Measurements from ENCODE around the gene IGFL1.
"Not testable (repeated sequence)": the region's sequence is repeated elsewhere in the genome, so short reads cannot be mapped to it uniquely, and the experiment has no call there.

The IGFL1 gene

DNA sequence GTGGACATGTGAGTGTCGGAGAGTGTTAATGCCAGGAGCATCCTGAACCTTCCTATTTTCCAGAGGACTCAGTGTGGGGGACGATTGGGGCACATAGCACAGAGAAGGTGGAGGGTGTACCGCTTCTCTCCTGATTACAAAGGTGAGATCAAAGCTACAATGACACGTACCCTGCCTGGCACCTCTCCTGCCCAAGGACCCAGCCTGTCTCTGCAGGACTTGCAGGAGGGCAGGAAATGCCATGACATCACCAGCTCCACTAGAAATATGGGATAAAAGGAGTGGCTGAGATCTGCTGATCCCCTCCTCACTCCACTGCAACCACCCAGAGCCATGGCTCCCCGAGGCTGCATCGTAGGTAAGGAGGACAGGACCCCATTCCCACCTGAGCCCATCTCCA lies at the start of gene IGFL1:
Gene IGFL1 (plus strand): TSS at position 301 of the 400 bp plus-strand sequence. CDS start 33 bp downstream, at position 334.
- DNase-seq: no peak

DNA sequence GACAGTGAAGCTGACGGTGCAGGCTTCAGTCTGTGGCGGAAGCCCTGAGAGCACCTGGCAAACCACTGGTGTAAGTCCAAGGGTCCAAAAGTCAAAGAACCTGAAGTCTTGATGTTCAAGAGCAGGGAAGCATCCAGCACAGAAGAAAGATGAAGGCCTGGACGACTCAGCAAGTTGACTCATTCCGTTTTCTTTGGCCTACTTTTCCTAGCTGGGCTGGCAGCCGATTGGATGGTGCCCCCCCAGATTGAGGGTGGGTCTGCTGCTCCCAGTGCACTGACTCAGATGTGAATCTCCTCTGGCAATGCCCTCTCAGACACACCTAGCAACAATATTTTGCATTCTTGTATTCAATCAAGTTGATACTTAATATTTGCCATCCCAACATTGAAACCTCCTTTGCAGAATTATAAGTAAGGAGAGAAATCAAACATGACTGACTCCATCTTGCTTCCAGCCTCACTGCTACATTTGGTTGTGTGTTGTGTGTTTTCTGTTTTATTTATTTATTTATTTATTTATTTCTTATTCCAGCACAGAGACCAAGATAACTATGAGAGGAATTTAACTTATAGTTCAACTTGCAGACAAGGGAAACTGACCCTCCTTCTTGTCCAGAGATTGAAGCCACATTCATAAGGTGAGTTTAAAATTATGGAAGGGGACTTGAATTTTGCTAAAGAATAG lies 48.7 kb upstream of the IGFL1 start:
- DNase-seq: no peak

DNA sequence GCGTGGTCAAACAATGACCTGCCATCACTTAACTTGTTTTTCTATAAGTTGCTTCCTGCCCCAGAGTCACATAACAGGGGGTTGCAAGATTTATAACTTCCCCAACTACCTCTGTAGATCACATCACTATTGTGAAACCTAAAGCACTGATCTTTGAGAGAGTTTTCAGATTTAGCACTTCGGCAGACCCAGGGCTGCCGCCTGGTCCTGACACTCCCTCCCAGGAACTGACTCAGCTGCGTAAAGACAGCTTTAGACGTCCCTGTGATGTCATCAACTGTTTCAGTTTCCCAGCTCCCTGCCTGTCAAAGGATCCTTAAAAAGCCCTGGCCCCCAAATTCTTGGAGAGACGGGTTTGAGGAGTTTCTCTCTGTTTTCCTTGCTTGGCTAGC lies 48.2 kb upstream of the IGFL1 start:
- DNase-seq: peak in 1 of 2 donors; percentile 38

DNA sequence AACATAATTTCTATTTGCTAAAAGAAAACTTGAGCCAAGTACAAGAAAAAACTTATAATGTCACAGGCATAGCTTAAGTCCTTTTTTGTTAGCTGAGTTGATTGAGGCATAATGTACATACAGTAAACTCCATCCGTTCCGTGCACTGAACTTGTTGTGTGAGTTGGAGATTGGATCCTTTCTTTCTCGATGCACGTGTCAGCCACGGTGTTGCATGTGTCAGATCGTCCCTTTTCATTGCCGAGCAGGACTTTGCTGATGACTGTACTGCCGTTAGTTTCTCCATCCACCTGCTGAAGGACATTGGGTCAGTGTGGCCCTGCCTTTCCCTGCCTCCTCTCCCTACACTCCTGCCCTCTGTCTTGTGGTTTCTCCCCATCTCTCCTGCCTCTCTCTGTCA lies 47.1 kb upstream of the IGFL1 start:
- DNase-seq: no peak

DNA sequence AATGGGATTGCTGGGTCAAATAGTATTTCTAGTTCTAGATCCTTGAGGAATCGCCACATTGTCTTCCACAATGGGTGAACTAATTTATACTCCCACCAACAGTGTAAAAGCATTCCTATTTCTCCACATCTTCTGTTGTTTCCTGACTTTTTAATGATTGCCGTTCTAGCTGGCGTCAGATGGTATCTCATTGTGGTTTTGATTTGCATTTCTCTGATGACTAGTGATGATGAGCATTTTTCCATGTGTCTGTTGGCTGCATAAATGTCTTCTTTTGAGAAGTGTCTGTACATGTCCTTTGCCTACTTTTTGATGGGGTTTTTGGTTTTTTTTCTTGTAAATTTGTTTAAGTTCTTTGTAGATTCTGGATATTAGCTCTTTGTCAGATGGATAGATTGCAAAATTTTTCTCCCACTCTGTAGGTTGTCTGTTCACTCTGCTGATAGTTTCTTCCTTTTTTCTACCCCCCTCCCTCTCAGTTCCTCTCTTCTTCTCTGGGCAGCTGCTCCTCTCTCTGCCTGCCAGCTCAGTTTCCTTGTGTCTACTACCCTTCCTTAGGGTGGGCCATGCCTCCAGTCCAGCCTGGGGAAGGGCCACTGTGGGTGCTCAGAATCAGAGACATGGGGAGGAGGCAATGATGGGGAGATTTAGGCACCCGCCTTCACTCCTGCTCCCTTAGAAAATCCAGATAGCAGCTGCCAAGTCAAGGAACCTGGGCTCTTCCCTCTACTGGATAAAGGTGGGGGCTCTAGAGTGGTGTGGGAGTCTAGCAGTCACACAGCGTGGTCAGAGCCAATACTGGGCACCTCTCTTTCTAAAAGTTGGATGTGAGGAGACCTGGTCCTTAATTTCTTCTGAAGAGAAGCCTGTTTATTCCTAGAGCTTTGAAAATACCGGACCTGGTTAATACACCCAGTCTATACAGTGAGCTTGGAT lies 44.5 kb upstream of the IGFL1 start:
- DNase-seq: not testable (repeated sequence)

DNA sequence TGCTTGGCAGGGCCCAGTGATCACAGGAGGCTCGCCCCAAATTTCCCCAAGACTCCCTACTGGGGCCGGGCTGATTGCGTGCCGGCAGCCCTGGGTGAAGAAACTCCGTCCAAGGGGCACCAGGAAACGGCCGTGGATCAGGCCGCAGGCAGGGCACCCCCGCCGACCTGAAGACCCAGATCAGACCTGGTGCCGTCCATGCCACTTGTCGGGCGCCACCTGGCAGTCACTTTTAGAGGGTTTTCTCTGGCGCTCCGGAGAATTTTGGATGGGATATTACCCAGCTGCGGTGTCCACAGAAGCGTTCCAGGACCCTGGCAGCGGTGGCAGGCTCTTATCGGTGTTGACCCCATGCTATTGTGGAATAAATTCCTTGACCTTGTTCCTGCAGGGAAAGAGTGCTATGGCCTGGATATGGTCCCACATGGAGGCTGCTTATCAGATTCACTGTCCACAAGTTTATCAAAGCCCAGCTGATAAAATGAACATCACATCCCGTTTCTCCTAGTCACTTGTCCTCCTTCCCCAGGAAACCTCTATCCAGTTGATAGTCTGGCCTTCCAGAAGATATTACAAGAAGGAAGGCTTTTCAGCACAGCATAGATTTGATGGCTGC lies 43.3 kb upstream of the IGFL1 start:
- no peak for DNase-seq

DNA sequence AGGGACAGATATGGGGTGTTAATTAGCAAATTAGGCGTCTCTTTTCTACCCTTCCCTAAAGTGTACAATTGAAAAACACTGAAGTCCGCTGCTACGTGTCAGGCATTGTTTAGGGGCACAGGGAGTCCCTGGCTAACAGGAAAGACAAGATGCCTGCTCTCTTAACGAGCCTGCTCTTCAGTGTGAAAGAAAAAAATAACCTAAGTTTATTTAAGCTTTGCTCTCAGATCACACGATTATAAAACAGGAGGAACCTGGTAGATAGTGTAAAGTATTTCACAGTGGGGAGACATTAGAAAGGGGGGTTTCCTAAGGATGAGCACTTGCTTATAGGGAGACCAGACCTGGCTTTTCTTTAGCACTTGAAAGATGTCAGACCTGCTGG lies 42.8 kb upstream of the IGFL1 start:
- no peak for DNase-seq

DNA sequence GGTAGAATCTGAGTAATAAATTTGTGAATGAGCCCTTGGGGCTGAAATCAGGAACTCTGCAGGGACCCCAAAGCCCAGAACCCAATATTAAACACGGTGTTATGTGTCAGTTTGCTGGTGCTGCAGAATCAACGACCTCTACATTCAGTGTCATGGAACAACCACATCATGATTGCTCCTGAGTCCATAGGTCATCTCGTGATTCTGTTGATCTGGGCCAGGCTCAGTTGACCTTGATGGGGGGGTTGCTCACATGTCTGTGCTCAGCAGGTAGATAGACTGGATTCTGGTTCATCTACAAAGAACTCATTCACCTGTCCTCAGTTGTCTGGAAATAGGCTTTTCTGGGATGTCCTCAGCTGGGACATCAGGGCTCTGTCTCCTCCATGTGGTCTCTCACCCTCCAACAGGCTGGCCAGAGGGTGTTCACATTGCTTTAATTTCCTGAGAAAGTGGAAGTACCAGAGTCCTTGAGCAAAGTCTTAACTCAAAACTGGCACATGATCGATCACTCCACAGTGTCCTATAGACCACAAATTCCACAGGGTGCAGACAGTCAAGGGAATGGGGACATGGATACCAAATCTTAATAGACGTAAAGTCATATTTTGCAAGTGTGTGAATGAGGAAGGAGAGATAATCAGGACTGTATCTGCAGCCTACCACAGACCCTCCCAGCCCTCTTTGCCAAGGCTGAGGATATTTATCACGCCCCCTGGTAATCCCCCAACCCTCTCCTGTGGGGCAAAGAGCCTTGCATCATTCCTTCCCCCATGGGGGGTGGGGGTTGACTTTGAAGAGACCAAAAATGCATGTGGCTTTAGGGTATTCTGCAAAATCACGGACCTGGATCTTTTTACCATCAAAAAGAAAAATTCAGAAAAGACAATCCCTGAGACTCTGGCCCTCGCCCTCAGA lies 39.3 kb upstream of the IGFL1 start:
- no peak for DNase-seq

DNA sequence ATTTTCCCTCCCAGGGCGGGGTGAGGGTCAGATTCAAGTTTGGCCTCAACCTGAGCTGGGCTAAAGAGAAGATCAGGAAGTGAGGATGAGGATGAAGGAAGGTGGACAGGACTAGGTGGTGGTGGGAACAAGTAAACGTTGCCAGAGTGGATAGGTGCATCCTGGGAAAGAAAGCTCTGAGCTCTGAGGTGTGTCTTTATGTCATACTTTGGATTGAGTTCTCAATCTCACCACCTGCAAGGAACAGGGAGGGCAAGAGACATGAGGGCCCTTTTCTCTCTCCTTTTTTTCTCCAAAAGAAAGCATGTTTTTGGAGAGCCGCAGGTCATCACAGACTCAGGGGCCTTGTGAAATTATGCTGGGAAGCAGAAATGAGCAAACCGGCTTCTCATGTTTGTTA lies 38.2 kb upstream of the IGFL1 start:
- DNase-seq: no peak

DNA sequence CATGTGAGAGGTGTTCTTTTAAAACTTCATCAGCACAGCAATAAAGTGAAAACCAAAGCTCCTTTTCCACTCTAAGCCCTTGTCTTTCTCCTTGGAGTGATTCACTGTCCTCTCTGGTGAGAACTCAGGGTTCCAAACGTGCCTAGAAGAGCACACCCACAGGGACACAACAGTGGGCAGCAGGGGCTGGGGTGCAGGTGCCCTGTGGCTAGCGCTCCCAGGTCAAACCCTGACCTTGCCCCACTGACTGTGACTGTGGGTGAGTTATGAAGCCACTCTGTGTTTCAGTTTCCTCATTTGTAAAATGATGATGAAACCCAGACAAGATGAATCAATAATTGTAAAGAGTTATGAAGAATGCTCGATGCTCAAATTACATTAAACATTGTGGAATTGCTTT lies 37.6 kb upstream of the IGFL1 start:
- DNase-seq: no peak

DNA sequence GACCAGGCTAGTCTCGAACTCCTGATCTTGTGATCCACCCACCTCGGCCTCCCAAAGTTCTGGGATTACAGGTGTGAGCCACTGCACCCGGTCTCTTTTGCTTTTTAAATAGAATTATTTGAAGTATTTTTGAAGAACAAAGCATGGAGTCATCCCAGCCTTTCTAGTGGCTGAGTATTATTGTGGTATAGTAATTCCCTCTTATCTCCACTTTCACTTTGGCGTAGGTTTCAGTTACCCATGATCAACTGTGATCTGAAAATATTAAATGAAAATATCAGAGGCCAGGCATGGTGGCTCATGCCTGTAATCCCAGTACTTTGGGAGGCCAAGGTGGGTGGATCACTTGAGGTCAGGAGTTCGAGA lies 36.9 kb upstream of the IGFL1 start:
- DNase-seq: not testable (repeated sequence)

DNA sequence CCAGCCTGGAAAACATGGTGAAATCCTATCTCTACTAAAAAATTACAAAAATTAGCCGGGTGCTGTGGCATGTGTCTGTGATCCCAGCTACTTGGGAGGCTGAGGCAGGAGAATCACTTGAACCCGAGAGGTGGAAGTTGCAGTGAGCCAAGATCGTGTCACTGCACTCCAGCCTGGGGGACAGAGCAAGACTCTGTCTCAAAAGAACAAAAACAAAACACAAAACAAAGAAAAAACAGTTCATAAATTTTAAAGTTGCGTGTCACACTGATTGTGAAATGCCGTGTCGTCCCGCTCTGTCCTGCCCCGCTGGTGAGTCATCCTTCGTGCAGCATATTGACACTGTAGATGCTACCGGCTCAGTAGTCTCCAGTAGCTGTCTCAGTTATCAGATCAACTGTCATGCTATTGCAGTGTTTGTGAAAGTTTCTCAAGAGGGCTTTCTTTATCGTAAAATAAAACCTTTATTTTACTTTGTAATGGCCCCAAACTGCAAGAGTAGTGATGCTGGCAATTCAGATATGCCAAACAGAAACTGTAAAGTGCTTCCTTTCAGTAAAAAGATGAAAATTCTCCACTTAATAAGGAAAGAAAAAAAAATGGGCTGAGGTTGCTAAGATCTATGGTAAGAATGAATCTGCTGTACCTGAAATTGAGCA lies 36.4 kb upstream of the IGFL1 start:
- peak in 1 of 2 donors; percentile 65 for DNase-seq

DNA sequence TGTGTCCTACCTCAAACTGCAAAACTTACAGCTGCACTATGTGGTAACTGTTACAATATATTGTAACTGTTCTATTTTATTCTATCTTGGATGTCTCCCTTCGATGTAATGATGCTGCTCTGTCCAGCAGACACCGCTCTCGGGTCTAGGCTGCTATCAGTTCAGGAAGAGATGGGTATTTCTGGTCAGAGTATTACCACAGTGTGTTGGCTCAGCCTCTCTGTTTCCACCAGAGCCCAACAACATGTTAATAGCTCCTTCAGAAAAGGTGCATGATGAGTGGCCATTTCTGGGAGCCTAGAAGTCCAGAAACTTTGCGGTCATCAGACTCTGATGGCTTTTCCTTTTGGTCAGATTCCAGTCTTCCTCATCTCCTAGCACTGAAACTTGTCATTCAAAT lies 35.9 kb upstream of the IGFL1 start:
- no peak for DNase-seq

DNA sequence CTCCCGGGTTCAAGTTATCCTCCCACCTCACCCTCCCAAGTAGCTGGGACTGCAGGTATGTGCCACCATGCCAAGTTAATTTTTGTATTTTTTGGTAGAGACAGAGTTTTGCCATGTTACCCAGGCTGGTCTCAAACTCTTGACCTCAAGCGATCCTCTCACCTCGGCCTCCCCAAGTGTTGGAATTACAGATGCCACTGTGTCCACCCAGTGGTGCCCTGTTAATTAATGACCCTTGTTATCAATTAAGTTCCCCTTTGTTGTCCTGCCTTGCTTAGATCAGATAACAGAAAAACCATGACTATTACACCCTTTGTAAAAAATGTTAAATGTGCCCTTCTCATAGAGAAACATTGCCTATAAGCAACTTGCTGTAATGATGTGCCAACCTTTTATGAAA lies 34.4 kb upstream of the IGFL1 start:
- DNase-seq: no peak

DNA sequence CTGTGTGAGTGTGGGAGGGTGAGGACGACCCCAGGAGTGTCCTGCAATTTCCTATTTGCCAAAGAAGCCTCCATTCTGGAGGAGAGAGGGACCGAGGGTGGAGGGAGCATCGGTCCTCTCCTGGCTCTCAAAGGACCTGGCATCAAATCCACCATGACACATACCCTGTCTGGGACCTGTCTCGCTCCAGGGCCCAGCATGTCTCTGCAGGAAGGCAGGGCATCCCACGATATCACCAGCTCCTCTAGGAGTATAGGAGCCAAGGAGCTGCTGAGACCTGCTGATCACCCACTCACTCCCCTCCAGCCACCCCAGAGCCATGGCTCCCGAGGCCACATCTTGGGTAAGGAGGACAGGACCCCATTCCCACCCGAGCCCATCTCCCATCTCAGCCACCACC lies 33.6 kb upstream of the IGFL1 start:
- not testable (repeated sequence) for DNase-seq

DNA sequence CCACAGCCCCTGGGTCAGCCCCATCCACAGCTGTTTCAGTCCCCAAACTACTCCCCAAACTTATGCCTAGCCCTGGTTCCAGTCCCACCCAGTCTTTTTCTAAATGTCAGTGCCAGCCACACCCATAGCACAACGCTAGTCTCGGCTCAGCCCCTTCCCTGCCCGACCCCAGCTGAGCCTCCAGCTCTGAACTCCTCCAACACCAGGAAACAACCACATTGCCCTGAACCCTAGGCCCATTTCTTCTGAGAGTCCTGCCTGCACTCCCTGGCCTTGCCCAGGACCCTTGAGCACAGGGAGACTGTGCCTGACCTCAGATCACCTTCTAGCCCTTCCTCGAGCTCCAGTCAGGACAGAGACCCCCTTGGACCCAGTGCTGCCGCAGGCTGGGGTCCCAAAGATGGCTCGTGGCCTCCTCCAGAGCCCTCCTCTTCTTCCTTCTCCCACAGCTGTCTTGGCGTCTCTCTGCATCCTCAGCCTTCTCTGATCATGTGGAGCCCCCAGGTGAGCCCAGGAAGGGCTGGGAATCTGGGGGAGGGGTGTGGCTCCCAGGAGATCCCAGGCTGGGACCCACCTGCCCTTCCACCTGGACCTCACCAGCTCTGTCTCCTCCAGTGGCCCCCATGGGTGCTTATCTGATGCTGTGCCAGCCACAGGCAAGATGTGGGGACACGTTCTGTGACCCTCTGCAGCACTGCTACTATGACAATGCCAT lies 33.0 kb upstream of the IGFL1 start:
- no peak for DNase-seq

DNA sequence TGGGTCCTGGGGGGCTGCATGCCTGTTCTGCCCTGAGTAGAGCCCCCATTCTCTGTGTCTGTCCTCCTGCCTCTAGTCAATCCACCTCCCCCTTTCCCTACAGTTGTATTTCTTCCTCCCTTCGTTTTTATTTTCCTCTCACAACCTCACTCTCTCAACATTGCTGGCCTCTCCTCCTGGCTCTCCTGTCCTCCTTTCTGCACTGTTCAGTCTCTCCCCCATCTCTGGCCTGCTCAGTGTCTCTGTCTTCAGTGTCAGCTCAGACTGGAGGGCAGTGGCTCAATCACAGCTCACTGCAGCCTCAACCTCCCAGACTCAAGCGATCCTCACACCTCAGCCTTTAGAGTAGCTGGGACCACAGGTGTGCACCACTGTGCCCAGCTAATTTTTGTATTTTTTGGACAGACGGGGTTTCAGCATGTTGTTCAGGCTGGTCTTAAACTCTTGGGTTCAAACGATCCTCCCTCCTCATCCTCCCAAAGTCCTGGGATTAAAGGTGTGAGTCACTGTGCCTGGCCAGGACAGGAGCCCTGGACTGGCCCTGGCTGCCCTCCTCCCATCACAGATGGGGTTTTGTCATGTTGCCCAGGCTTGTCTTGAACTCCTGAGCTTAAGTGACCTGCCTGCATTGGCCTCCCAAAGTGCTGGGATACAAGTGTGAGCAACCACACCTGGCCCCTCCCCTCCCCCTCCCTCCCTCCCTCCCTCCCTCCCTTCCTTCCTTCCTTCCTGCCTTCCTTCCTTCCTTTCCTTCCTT lies 32.0 kb upstream of the IGFL1 start:
- DNase-seq: no peak

DNA sequence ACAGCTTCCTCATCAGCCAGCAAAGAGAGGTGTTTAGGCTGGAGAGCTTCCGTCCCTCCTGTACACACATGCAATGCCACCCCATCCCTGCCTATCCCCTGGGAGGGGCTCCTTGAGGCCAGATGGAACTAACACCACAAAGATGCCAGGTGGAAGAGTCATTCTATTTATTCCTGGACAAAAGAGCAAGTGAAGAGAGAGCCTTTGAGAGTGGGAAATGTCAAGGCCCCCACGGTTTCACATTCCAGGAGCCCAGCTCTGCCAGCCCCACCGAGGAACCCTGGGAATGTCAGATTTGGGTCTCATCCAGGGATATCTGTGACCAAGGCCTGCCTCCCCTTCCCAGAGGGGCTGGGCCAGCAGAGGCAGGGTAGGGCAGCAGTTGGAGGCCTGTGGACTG lies 30.8 kb upstream of the IGFL1 start:
- no peak for DNase-seq

DNA sequence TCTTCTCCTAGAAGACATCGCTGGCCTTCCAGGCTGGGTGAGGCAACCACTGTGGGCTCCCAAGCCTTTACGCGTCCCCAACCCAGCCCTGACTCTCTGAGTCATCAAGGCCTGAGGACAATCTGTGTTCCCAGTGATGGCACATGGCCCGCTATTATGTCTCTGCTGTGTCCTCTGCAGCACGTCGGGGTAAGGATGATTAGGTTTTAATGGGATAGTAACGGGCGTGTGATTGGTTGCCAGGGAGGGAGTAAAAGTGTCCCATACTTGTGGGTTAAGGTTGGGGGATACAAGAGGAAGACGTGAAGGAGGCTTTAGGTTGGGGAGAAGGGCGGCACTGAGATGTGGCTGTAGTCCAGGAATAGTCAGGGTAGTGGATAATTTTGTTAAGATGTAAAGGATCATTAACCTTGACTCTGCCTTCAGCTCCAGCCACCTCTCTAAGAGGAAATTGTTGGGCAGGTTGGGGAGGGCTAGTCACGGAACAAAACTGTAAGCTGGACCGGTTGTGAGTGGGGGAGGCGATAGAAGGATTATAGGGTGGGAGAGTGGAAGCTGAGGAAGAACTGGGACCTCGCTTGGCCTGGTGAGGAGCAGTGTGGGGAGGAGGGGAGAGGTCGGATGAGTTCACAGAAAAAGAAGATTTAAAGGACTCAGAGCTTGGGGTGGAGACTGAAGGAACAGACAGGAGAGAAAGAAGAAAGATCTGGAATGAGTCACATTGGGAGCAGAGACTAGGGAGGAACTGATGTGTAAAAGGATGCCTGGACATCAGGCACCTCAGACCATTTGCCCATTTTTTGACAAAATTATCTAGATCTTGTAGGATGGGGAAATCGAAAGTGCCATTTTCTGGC lies 27.9 kb upstream of the IGFL1 start:
- no peak for DNase-seq

DNA sequence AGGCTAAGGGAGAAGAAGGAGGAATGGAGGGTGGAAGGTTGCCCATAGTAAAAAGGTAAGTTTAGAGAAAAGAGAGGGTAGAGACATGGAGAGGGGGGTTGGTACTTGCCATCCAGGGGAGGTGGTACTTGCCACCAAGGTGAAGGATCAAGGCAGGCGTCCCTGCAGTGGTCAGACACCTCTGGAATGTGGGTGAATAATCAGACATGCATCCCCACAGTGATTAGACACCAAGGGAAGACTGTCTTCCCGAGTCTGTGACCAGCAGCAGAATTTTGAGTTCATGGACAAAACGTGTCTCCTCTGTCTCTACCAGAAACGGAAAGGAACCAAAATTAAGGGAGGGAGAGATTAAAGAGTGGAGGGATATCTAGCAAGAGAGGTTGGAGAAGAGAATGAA lies 27.1 kb upstream of the IGFL1 start:
- DNase-seq: no peak
